Upper lobe of left lung (tissue), 6 donors: ENCODE data around the gene TMEM154. TPM values are rescaled to one million over a fixed set of nuclear protein-coding genes. Genes with fewer than 3 reads are reported as not detected.

Experiments
- ATAC-seq, 2 donors: fragments of 200-7000 bp; cut with Tn5 transposase; one replicate each; pipeline ENCODE4 v1.9.1; 2022; ENCODE audit warnings: mild to moderate bottlenecking in 2 of 2, moderate library complexity in 2 of 2; ENCODE audit not compliant: low FRiP score in 2 of 2
- DNase-seq, 2 donors: peaks; one replicate each; pipeline ENCODE4 v3.0.0-alpha.2; 2019 to 2020
- H3K27ac ChIP-seq, 4 donors: fragments of 200-600 bp; sonication (generic); one replicate each; pipeline ENCODE4 v1.5.1; 2016 to 2019
- H3K27me3 ChIP-seq, 4 donors: fragments of 200-600 bp; sonication (generic); one replicate each; pipeline ENCODE4 v1.5.1; 2017 to 2019
- H3K36me3 ChIP-seq, 4 donors: fragments of 200-600 bp; sonication (generic); one replicate each; pipeline ENCODE4 v1.5.1; 2016 to 2019
- H3K4me1 ChIP-seq, 4 donors: fragments of 200-600 bp; sonication (generic); one replicate each; pipeline ENCODE4 v1.5.1; 2018 to 2019
- H3K4me3 ChIP-seq, 4 donors: fragments of 200-600 bp; sonication (generic); one replicate each; pipeline ENCODE4 v1.5.1; 2017 to 2019; ENCODE audit warnings: mild to moderate bottlenecking in 2 of 4, moderate library complexity in 1 of 4
- H3K9me3 ChIP-seq, 4 donors: fragments of 200-600 bp; sonication (generic); one replicate each; pipeline ENCODE4 v1.5.1; 2018 to 2019
- CTCF ChIP-seq, 6 experiments: fragments of 450-650 bp in 4 of 6; fragments of 200-600 bp in 2 of 6; sonication (generic) in 2 of 6; IDR thresholded peaks; one replicate each; pipeline ENCODE4 v1.5.1; 2016 to 2019; ENCODE audit warnings: antibody characterized with exemption in 6 of 6
- EP300 ChIP-seq, 4 donors: sonication (generic); formaldehyde crosslinking; IDR thresholded peaks; one replicate each; pipeline ENCODE4 v1.5.1; 2017; ENCODE audit warnings: antibody characterized with exemption in 4 of 4, control low read depth in 2 of 4
- POLR2A ChIP-seq, 4 donors: fragments of 450-650 bp; IDR thresholded peaks; one replicate each; pipeline ENCODE4 v1.5.1; 2016 to 2017; ENCODE audit warnings: antibody characterized with exemption in 4 of 4, mild to moderate bottlenecking in 2 of 4
- POLR2AphosphoS5 ChIP-seq, 2 donors: sonication (generic); formaldehyde crosslinking; IDR thresholded peaks; one replicate each; pipeline ENCODE4 v1.5.1; 2017; ENCODE audit warnings: antibody characterized with exemption in 2 of 2
- WGBS, 2 donors: methylation state at CpG; one replicate each; pipeline ENCODE4 v1.1.5; 2017 to 2018; 5-methylcytosine and 5-hydroxymethylcytosine counted together
- total RNA-seq, 6 donors: library from RNA; depleted of rRNA in 4 of 6; stranded (reverse); fragments of >200 nt in 4 of 6; gene quantifications; one replicate each; pipeline versions ENCODE4 v1.1.0 to v1.2.1, GENCODE V29; 2016 to 2021
- donor health status: DM: no; HTN: no; CAD: no; lungs with moderate emphysema.
- donor health status: DM: no; HTN: yes; CAD: no; lungs with severe emphysema.

TMEM154 gene
- total RNA-seq, 6 donors from 2014 or later: 2.4 to 18.7 (median 6.0) TPM

GRCh38 chr4:152678841-152679240 is 956 bp downstream of the TMEM154 start:
- peak overlapping the region in 3 of 4 donors; percentile 35 to 86 (median 74) for H3K27ac ChIP-seq
- peaks cover 0 to 18% (median 4%) of the 10 kb centered on the region in 4 donors for H3K4me1 ChIP-seq
- DNase-seq (no peak), ATAC-seq (no peak)
- H3K36me3 ChIP-seq: no peaks in the 10 kb centered on the region
- H3K27me3 ChIP-seq: no peaks in the 10 kb centered on the region
- H3K9me3 ChIP-seq: no peaks in the 10 kb centered on the region
- peak overlapping the region in 2 of 4 donors; percentile 55 to 56 for H3K4me3 ChIP-seq
- no peak for TF ChIP-seq EP300 (IDR thresholded peaks at IDR 0.05)
- TF ChIP-seq POLR2A (IDR thresholded peaks at IDR 0.05): no peak
- TF ChIP-seq POLR2AphosphoS5 (IDR thresholded peaks at IDR 0.05): no peak
- TF ChIP-seq CTCF (IDR thresholded peaks at IDR 0.05): no peak
- WGBS, 2 donors: 38 to 76% methylated on average over 1 of the region's 1 CpG

GRCh38 chr4:152677117-152677516 is 2.7 kb downstream of the TMEM154 start:
- Histone ChIP-seq H3K4me1 (peaks cover 0 to 18% (median 4%) of the 10 kb centered on the region in 4 donors), H3K4me3 (no peak overlapping the region), H3K9me3 (no peaks in the 10 kb centered on the region), H3K36me3 (no peaks in the 10 kb centered on the region), H3K27ac (no peak overlapping the region), H3K27me3 (no peaks in the 10 kb centered on the region)
- TF ChIP-seq POLR2AphosphoS5 (IDR thresholded peaks at IDR 0.05): no peak
- no peak for TF ChIP-seq CTCF (IDR thresholded peaks at IDR 0.05)
- TF ChIP-seq POLR2A (IDR thresholded peaks at IDR 0.05): no peak
- TF ChIP-seq EP300 (IDR thresholded peaks at IDR 0.05): no peak
- ATAC-seq: no peak
- WGBS, 2 donors: 94 to 95% methylated on average over 2 of the region's 2 CpGs
- DNase-seq: no peak

GRCh38 chr4:152676052-152676854 is 3.5 kb downstream of the TMEM154 start:
- Histone ChIP-seq H3K4me3 (no peak overlapping the region), H3K4me1 (peaks cover 0 to 18% (median 4%) of the 10 kb centered on the region in 4 donors), H3K27me3 (no peaks in the 10 kb centered on the region), H3K36me3 (no peaks in the 10 kb centered on the region), H3K27ac (no peak overlapping the region), H3K9me3 (no peaks in the 10 kb centered on the region)
- WGBS, 2 donors: 72 to 80% methylated on average over 3 of the region's 3 CpGs
- DNase-seq: no peak
- no peak for TF ChIP-seq POLR2A (IDR thresholded peaks at IDR 0.05)
- no peak for TF ChIP-seq CTCF (IDR thresholded peaks at IDR 0.05)
- no peak for TF ChIP-seq POLR2AphosphoS5 (IDR thresholded peaks at IDR 0.05)
- TF ChIP-seq EP300 (IDR thresholded peaks at IDR 0.05): no peak
- no peak for ATAC-seq

GRCh38 chr4:152674359-152674758 is 5.4 kb downstream of the TMEM154 start:
- no peak for DNase-seq
- no peak for TF ChIP-seq EP300 (IDR thresholded peaks at IDR 0.05)
- TF ChIP-seq POLR2A (IDR thresholded peaks at IDR 0.05): no peak
- TF ChIP-seq POLR2AphosphoS5 (IDR thresholded peaks at IDR 0.05): no peak
- TF ChIP-seq CTCF (IDR thresholded peaks at IDR 0.05): no peak

More at GRCh38 chr4:152674359-152674758, 5.4 kb downstream of the TMEM154 start:
- Histone ChIP-seq H3K4me3 (no peak overlapping the region), H3K4me1 (peaks cover 0 to 8% (median 4%) of the 10 kb centered on the region in 4 donors), H3K9me3 (no peaks in the 10 kb centered on the region), H3K27ac (no peak overlapping the region), H3K27me3 (no peaks in the 10 kb centered on the region), H3K36me3 (no peaks in the 10 kb centered on the region)
- ATAC-seq: no peak
- WGBS, 2 donors: 87 to 92% methylated on average over 3 of the region's 3 CpGs
